ENCODE data around the gene F5. TPM values are rescaled to one million over a fixed set of nuclear protein-coding genes. Genes with fewer than 3 reads are reported as not detected.

The F5 gene
- total and polyA plus RNA-seq, 2 donors (not counting 1 experiment from before 2014, with no cell fraction given): 0.01 to 0.27 TPM

DNA sequence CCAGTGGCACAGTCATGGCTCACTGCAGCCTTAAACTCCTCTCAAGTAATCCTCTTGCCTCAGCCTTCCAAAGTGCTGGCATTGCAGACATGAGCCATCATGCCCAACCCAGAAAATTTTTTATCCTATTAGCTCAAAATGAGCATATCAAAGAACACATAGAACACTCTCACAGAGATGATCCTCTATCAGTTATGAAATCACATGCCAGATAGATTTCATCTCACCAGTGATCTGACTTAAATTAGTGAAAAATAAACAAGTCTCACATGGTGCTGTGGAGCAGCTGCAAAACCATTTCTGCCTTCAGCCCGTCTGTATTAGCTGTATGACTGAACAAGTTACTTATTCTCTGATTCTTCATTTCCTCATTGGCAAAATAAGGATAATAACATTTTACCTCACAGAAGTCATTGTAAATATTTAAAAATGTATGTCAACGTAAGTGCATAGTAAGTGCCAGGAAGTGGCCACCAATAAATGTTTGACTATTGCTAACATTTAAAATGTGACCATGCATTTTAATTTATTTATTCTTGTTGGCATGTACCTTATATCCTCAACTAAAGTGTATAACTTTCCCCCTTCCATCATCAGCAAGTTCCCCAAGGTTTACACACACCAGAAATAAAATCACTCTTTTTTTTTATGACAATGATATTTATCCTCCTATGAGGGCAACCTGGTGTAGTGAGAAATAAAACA is 71.6 kb downstream of the F5 start:
- no peak overlapping the region for H3K27ac Mint-ChIP-seq
- CTCF ChIA-PET: no interaction called here
- H3K4me3 Mint-ChIP-seq: no peak overlapping the region
- H3K27me3 ChIP-seq (replicated peaks in 1 of 4; ENCODE audit: control extremely low read depth in 1 of 4, control insufficient read depth in 3 of 4, insufficient read depth in 4 of 4, low read length in 3 of 4): no peaks in the 10 kb centered on the region
- no CpG with 5 or more reads among the region's 2 CpGs for WGBS (ENCODE audit: insufficient coverage)
- ATAC-seq (ENCODE audit: low read depth): no peak
- TF ChIP-seq, protein P1, sequence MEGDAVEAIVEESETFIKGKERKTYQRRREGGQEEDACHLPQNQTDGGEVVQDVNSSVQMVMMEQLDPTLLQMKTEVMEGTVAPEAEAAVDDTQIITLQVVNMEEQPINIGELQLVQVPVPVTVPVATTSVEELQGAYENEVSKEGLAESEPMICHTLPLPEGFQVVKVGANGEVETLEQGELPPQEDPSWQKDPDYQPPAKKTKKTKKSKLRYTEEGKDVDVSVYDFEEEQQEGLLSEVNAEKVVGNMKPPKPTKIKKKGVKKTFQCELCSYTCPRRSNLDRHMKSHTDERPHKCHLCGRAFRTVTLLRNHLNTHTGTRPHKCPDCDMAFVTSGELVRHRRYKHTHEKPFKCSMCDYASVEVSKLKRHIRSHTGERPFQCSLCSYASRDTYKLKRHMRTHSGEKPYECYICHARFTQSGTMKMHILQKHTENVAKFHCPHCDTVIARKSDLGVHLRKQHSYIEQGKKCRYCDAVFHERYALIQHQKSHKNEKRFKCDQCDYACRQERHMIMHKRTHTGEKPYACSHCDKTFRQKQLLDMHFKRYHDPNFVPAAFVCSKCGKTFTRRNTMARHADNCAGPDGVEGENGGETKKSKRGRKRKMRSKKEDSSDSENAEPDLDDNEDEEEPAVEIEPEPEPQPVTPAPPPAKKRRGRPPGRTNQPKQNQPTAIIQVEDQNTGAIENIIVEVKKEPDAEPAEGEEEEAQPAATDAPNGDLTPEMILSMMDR (IDR thresholded peaks at IDR 0.05): no peak
- TF ChIP-seq EZH2 (IDR thresholded peaks at IDR 0.05; ENCODE audit: borderline replicate concordance, insufficient read depth, low read depth, low read length, poor library complexity, severe bottlenecking): no peak
- H4K20me1 ChIP-seq (ENCODE audit: control insufficient read depth, insufficient read depth, low read length, poor library complexity, severe bottlenecking): no peaks in the 10 kb centered on the region
- DNase-seq: no peak
- H3K4me3 ChIP-seq (ENCODE audit: control extremely low read depth in 1 of 5, extremely low read depth in 1 of 5, insufficient read depth in 1 of 5, low read depth in 2 of 5, low read length in 4 of 5): no peak overlapping the region
- no peaks in the 10 kb centered on the region for H3K9me3 Mint-ChIP-seq (ENCODE audit: insufficient read depth)
- no peak overlapping the region for H3K9ac ChIP-seq (ENCODE audit: low read length)
- H3K4me1 ChIP-seq (ENCODE audit: control insufficient read depth in 2 of 2, insufficient read depth in 2 of 2, low read length in 2 of 2): no peaks in the 10 kb centered on the region
- no peaks in the 10 kb centered on the region for H3K27me3 Mint-ChIP-seq
- no peaks in the 10 kb centered on the region for H3K9me3 ChIP-seq (ENCODE audit: control extremely low read depth in 1 of 3, control insufficient read depth in 2 of 3, insufficient read depth in 1 of 3, low read length in 2 of 3)
- no peak overlapping the region for H3K27ac ChIP-seq (ENCODE audit: low read length in 2 of 2)
- H3K79me2 ChIP-seq (ENCODE audit: control insufficient read depth, insufficient read depth, low read length): no peaks in the 10 kb centered on the region
- no peaks in the 10 kb centered on the region for H3K4me1 Mint-ChIP-seq
- POLR2A ChIA-PET: no interaction called here
- intact Hi-C loops (cut with micrococcal nuclease): no loop called here
- no peaks in the 10 kb centered on the region for H3K36me3 ChIP-seq (replicated peaks in 1 of 2; ENCODE audit: control extremely low read depth in 1 of 2, control insufficient read depth in 1 of 2, extremely low read depth in 1 of 2, insufficient read depth in 2 of 2, low read length in 1 of 2)
- no peak overlapping the region for H2AFZ ChIP-seq (ENCODE audit: insufficient read depth, low read depth, low read length, poor library complexity, severe bottlenecking)
- H3K4me2 ChIP-seq (replicated peaks; ENCODE audit: low read depth, low read length, poor library complexity, severe bottlenecking): no peak overlapping the region

DNA sequence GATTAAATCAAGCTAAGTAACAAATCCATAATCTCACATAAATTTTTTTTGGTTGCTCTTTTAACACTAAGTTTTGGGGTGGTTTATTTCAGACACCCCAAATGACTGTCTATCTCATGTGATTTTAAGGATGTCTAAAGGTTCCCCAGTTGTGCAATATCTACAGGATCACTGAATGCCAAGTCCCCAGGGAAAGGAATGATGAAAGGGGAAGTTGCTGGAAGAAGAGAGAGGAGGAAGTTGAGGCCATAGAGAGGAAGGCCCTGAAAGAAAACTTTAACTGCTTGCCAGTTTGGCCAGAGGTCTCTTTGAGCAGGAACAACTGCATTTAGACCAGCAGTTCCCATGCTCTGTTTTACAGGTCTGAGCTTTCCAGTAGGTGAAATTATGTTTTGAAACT is 73.1 kb downstream of the F5 start:
- ATAC-seq (ENCODE audit: low read depth): no peak
- Histone ChIP-seq H3K4me3 (ENCODE audit: control extremely low read depth in 1 of 5, extremely low read depth in 1 of 5, insufficient read depth in 1 of 5, low read depth in 2 of 5, low read length in 4 of 5) (no peak overlapping the region), H2AFZ (ENCODE audit: insufficient read depth, low read depth, low read length, poor library complexity, severe bottlenecking) (no peak overlapping the region), H3K36me3 (replicated peaks in 1 of 2; ENCODE audit: control extremely low read depth in 1 of 2, control insufficient read depth in 1 of 2, extremely low read depth in 1 of 2, insufficient read depth in 2 of 2, low read length in 1 of 2) (no peaks in the 10 kb centered on the region), H3K27me3 (replicated peaks in 1 of 4; ENCODE audit: control extremely low read depth in 1 of 4, control insufficient read depth in 3 of 4, insufficient read depth in 4 of 4, low read length in 3 of 4) (no peaks in the 10 kb centered on the region), H3K4me1 (ENCODE audit: control insufficient read depth in 2 of 2, insufficient read depth in 2 of 2, low read length in 2 of 2) (peaks cover 2 to 5% of the 10 kb centered on the region in 2 donors), H4K20me1 (ENCODE audit: control insufficient read depth, insufficient read depth, low read length, poor library complexity, severe bottlenecking) (no peaks in the 10 kb centered on the region), H3K27ac (ENCODE audit: low read length in 2 of 2) (no peak overlapping the region), H3K9ac (ENCODE audit: low read length) (no peak overlapping the region), H3K9me3 (ENCODE audit: control extremely low read depth in 1 of 3, control insufficient read depth in 2 of 3, insufficient read depth in 1 of 3, low read length in 2 of 3) (no peaks in the 10 kb centered on the region), H3K4me2 (replicated peaks; ENCODE audit: low read depth, low read length, poor library complexity, severe bottlenecking) (no peak overlapping the region), H3K79me2 (ENCODE audit: control insufficient read depth, insufficient read depth, low read length) (no peaks in the 10 kb centered on the region)
- Mint-ChIP-seq H3K9me3 (ENCODE audit: insufficient read depth) (no peaks in the 10 kb centered on the region), H3K27ac (no peak overlapping the region), H3K27me3 (no peaks in the 10 kb centered on the region), H3K4me3 (no peak overlapping the region), H3K4me1 (peaks cover 6% of the 10 kb centered on the region)
- CTCF ChIA-PET: no interaction called here
- TF ChIP-seq EZH2 (IDR thresholded peaks at IDR 0.05; ENCODE audit: borderline replicate concordance, insufficient read depth, low read depth, low read length, poor library complexity, severe bottlenecking): no peak
- TF ChIP-seq, protein P1 (IDR thresholded peaks at IDR 0.05): no peak
- no peak for DNase-seq
- POLR2A ChIA-PET: no interaction called here
- intact Hi-C loops (cut with micrococcal nuclease): no loop called here
